HG02870 (cell line): Measurements from ENCODE around the gene MGLL.

Experiments
- ATAC-seq: cut with Tn5 transposase; IDR thresholded peaks from one replicate; pipeline ENCODE4 v1.9.1; 2021; ENCODE audit warnings: mild to moderate bottlenecking, moderate library complexity; ENCODE audit not compliant: unreplicated experiment

MGLL gene

GRCh38 chr3:127777332-127777731 lies 45.0 kb downstream of the MGLL start:
- no peak for ATAC-seq

DNA sequence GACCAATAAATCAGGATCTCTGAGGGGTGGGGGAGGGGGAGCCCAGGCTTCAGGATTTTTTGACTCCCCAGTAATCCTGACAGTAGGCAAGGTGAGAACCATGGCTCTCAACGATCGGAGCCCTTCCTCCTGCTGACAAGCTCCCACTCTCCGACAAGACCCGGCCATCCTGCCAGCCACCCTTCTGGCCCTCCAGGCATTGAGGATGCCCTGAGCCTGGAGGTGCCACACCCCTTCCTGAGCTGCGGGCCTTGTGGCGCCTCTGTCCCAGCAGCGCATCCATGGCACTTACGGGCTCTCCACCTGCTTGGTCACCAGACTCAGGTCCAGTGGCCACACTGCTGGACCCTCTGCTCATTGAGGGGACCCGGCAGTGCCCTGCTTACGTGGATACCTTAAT lies 46.0 kb downstream of the MGLL start:
- no peak for ATAC-seq

- no peak for ATAC-seq
Measured at GRCh38 chr3:127775398-127776109, 46.8 kb downstream of the MGLL start.

GRCh38 chr3:127774647-127775046 lies 47.7 kb downstream of the MGLL start:
- ATAC-seq: no peak

- no peak for ATAC-seq
Measured at GRCh38 chr3:127773752-127774395, 48.4 kb downstream of the MGLL start.

- ATAC-seq: no peak
Measured at GRCh38 chr3:127772827-127773751, 49.2 kb downstream of the MGLL start.

DNA sequence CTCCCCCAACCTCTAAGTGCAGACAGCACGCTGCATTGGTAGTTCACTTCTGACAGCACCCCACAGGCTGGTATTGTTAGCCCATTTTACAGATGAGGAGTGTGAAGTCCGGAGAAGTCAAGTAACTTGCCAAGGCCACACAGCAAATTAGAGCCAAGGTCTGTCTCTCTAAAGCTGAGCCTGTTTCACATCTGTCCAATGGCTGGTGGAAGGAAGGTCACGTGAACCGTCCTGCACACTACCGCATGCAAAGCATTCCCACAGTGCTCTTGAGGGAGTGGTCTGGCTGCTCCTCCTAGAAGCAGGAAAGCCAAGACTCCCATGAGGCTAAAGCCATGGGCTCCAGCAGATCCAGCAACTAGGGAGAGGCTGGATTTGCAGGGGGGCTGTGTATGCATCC lies 50.0 kb downstream of the MGLL start:
- ATAC-seq: no peak

- ATAC-seq: no peak
Measured at GRCh38 chr3:127771746-127772145, 50.6 kb downstream of the MGLL start.

- no peak for ATAC-seq
Measured at GRCh38 chr3:127770671-127771355, 51.5 kb downstream of the MGLL start.

DNA sequence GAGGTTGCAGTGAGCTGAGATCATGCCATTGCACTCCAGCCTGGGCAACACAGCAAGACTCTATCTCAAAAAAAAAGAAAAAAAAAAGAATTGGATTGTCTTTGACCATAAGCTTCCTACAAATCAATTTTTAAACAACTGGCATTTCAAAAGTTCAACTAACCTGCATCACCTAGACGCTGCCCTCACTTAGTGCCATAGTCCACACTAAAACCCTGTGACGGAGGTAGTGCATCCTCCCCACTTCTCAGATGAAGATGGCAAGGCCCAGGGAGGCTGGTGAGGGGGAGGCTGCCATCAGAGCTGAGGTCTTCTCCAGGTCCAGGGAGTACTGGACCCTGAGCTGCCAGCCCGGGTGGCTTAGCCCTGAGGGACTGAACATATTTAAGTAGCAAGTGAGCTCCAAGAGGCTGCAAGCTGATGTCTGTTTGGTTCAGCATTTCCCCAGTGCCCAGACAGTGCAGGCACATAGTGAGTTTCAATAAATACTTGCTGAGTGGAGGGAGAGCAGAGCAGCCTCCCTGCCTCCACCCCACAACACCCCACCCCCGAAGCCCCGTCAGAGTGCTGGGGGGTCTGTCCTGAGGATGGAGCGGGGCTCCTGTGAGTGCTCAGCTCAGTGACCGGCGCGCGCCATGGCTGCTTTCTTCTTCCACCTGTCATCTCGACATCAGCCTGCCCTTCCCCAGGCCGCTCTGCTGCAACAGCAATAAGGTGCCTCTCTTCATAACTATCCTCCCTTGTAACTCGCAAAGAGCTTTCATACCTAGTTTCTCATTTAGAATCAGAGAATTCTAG lies 52.8 kb downstream of the MGLL start:
- ATAC-seq: no peak

DNA sequence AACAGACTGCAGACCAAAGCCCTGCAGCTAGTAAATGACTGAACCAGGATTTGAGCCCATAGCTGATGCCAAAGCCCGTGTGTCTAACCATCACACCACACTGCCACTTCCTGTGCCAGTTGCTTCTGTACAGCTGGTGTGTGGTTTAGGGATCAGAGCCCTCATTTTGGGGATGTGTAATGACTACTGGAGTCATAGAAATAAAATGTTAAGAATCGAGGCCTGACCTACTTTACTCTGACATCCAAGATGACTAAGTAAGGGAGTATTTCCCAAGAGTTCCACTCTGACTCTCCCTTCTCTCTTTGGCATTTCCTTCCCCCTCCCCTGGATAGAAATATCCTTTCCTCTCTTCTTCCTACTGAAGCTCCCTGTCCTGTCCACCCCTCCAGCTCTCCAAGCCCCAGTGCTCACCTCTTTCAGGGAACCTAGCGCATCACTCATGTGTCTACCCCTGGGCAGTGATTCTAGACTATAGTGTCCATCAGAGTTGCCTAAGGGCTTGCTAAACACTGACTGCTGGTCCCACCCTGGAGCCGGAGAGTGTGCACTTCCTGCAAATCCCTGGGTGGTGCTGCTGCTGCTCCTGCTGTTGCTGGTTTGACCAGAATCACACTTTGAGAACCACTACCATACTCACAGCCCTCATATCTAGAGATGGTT lies 53.8 kb downstream of the MGLL start:
- no peak for ATAC-seq

GRCh38 chr3:127767126-127767525 lies 55.2 kb downstream of the MGLL start:
- no peak for ATAC-seq

- no peak for ATAC-seq
Measured at GRCh38 chr3:127765735-127766134, 56.6 kb downstream of the MGLL start.

GRCh38 chr3:127764841-127765362 lies 57.4 kb downstream of the MGLL start:
- ATAC-seq: peak; percentile 38

DNA sequence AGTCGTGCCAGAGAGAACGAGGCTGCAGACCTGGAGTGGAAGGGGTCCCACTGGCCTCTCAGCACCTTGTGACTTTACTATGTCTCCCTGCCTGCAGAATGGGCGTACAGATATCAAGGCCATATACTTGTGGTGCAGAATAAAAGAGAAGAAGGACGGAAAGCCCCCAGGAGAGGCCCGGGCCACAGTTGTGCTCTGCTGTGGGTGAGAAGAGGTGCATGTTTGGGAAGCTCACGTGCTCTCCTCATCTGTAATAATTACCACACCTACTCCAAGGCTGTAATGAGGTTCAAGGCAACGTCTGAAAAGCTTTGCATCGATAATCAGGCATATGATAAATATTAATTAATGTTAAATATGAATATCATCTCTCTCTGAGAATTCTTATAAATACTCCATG lies 58.0 kb downstream of the MGLL start:
- no peak for ATAC-seq

GRCh38 chr3:127763816-127764215 lies 58.5 kb downstream of the MGLL start:
- ATAC-seq: no peak

DNA sequence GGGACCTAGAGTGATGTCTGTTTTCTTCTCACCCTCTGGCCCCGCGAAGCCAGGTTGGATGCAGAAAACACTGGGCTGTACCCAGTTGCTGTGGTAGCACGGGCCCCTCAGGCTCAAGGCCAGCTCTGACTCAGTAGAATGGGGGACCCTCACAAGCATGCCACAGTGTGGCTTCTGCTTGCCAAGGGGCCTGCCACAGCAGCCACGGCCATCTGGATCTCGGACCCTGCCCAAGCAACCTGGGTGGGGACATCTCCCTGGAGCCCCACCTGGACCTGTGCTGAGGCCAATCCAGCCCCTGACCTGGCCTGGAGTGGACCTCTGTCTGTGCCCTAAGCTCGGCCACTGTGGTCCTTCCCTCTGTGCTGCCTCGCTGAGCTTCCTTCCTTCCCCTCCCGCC lies 59.0 kb downstream of the MGLL start:
- no peak for ATAC-seq

DNA sequence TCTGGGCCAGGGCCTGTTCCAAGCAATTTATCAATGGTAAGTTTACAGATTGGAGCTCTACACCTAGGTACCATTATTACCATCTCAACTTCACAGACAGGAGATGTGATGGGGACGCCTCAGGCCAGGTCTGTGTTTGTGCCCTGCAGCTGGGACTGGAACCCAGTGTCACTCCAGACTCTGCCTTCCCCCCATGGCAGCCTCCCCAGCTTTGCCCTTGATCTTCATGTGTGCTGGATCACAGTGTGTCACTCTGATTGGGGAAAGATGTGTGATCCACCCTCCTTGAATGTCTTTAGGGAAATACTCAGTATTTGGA lies 59.6 kb downstream of the MGLL start:
- ATAC-seq: no peak

DNA sequence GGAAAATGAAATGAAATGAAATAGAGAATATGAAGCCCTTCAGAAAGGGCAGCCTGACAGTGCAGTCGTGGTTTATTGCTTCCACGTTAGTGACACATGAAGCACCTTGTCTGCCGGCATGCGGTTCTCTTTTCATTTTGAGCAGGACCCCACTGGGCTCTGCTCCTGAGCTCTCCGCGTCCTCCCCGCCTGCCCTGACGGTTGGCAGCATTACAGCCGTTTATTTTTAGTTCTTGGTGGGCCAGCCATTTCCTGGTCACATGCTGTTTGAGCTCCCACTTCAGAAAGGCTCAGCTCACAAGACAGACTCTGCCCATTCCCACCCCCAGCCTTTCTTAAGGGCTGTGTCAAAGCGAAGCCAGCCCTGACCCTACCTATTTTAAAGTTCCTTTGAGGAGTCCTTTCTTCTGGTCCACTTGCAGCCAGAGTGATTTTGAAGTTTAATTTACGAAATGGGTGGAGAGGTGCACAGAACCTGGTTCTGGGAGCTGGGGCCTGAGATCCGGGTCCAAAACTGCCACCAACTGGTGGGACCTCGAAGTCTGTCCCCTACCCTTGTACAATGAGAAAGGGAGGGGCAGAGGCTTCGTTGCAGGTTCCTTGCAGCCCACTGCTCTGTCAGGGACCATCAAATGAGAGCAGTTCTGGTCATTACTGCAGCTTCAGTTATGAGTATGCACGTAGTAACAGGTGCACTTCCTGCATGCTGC lies 60.1 kb downstream of the MGLL start:
- ATAC-seq: peak; percentile 61
